ENCODE results near the gene TRERF1.

- TF ChIP-seq EZH2 (IDR thresholded peaks at IDR 0.05; ENCODE audit: low read depth, low read length, severe bottlenecking) (no peak), RNF2 (IDR thresholded peaks at IDR 0.05; ENCODE audit: borderline replicate concordance, low read depth, low read length, missing control alignments, poor library complexity, severe bottlenecking) (no peak), RFX5 (IDR thresholded peaks at IDR 0.05; ENCODE audit: borderline replicate concordance, low read depth, low read length) (no peak), ZNF274 (IDR thresholded peaks at IDR 0.05; ENCODE audit: borderline replicate concordance, extremely low read depth, low read length) (no peak), RXRA (IDR thresholded peaks at IDR 0.05; ENCODE audit: insufficient read depth, low read depth, low read length) (no peak)
Measured at GRCh38 chr6:42354702-42355101, 97.0 kb downstream of the TRERF1 start.

All from H1 (cell line).